IPS-15b (cell line): Measurements from ENCODE around the gene MGRN1.
A peak's percentile ranks its signal among the peaks of the same experiment; 100 is the strongest.

Experiments used
- H3K27me3 ChIP-seq: one replicate; pipeline ENCODE4 v1.6.1; 2013; ENCODE audit warnings: low read length; ENCODE audit not compliant: control insufficient read depth, insufficient read depth
- H3K36me3 ChIP-seq: one replicate; pipeline ENCODE4 v1.6.1; 2013; ENCODE audit warnings: low read length; ENCODE audit not compliant: control insufficient read depth, insufficient read depth
- H3K4me1 ChIP-seq: one replicate; pipeline ENCODE4 v1.6.1; 2013; ENCODE audit warnings: mild to moderate bottlenecking, low read length; ENCODE audit not compliant: control insufficient read depth, insufficient read depth
- H3K4me3 ChIP-seq: one replicate; pipeline ENCODE4 v1.5.1; 2013; ENCODE audit warnings: low read depth, low read length
- H3K9ac ChIP-seq: one replicate; pipeline ENCODE4 v1.6.1; 2013; ENCODE audit warnings: low read depth, mild to moderate bottlenecking, low read length
- H3K9me3 ChIP-seq: one replicate; pipeline ENCODE4 v1.6.1; 2013; ENCODE audit warnings: mild to moderate bottlenecking, low read length; ENCODE audit not compliant: control insufficient read depth, insufficient read depth

MGRN1 gene

DNA sequence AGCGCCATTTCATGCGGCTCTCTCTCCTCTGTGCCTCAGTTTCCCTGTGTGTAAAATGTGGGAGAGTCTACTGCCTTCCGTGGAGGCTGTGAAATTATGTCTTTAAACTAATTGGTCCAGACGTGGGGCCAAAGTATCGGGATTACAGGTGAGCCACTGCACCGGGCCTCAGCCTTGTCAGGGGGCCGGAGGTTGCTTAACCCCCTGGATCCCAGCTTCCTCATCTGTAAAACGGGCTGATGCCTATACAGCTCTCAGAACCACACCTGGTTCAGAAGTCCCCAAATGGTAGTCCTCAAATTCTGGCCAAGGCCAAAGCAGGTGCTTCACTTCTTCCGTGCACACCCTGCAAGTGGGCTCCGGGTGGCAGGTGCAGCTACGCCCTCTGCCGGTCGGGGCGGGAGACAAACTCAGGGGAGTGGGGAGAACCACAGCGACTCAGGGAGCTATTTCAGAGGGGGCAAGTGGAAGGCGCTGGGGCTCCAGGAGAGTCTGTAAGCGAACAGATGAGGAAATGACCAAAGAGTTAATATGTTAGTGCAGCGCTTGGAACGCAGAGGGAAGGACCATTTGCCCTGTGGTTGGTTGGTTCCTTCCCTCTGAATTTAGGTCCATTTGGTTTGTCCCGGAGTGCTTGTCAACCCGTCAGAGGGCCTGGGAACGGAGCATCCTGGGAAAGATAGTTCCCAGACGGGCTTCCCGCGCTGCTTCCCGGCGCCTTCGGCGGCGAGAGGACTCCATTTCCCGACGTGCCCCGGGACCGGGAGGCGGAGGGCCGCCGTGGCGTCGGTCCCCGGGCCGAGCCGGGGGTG, at the start of gene MGRN1:
Gene MGRN1, plus strand, starts transcription at position 812 of the 812 bp plus-strand sequence. CDS start 135 bp downstream, outside the sequence.
- peak within 1 kb of the TSS; percentile 90 for H3K9ac ChIP-seq
- H3K27me3 ChIP-seq: no peaks in the 10 kb centered on the region
- H3K36me3 ChIP-seq: peaks cover 5% of the 10 kb centered on the region
- peaks cover 4% of the 10 kb centered on the region for H3K4me1 ChIP-seq
- H3K4me3 ChIP-seq: peak within 1 kb of the TSS; percentile 83
- H3K9me3 ChIP-seq: no peaks in the 10 kb centered on the region

GRCh38 chr16:4574919-4575705, 49.5 kb upstream of the MGRN1 start:
- Histone ChIP-seq H3K36me3 (no peaks in the 10 kb centered on the region), H3K4me3 (no peak overlapping the region), H3K4me1 (peaks cover 11% of the 10 kb centered on the region), H3K9me3 (no peaks in the 10 kb centered on the region), H3K27me3 (no peaks in the 10 kb centered on the region), H3K9ac (no peak overlapping the region)

- no peaks in the 10 kb centered on the region for H3K36me3 ChIP-seq
- no peak overlapping the region for H3K9ac ChIP-seq
- H3K4me1 ChIP-seq: peaks cover 6% of the 10 kb centered on the region
- H3K4me3 ChIP-seq: no peak overlapping the region
- no peaks in the 10 kb centered on the region for H3K9me3 ChIP-seq
- H3K27me3 ChIP-seq: no peaks in the 10 kb centered on the region
These were observed 48.6 kb upstream of the MGRN1 start for GRCh38 chr16:4576008-4576407.

DNA sequence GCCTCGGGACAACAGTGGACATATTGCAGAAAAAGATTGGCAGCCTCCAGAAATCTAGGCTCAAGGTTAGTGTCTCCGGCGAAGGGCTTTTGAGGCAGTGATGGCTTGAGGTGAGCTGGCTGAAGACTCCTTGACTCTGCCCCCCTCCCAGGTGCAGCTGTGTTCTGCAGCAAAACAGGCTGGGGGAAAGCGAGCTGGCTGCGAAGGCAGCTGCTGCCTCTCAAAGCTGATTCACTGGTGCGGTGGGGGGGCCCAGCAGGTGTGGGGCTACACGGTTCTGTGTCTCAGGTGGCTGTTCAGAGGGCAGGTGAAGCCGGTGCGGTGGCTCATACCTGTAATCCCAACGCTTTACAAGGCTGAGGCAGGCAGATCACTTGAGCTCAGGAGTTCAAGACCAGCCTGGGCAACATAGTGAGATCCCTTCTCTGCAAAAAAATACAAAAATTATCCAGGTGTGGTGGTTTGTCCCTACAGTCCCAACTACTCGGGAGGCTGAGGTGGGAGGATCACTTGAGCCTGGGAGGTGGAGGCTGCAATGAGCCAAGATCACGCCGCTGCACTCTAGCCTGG, 45.6 kb upstream of the MGRN1 start:
- Histone ChIP-seq H3K4me1 (no peaks in the 10 kb centered on the region), H3K4me3 (no peak overlapping the region), H3K9ac (no peak overlapping the region), H3K36me3 (no peaks in the 10 kb centered on the region), H3K27me3 (no peaks in the 10 kb centered on the region), H3K9me3 (no peaks in the 10 kb centered on the region)

GRCh38 chr16:4580250-4580649, 44.4 kb upstream of the MGRN1 start:
- Histone ChIP-seq H3K4me3 (no peak overlapping the region), H3K9me3 (no peaks in the 10 kb centered on the region), H3K36me3 (no peaks in the 10 kb centered on the region), H3K27me3 (no peaks in the 10 kb centered on the region), H3K9ac (no peak overlapping the region), H3K4me1 (no peaks in the 10 kb centered on the region)

DNA sequence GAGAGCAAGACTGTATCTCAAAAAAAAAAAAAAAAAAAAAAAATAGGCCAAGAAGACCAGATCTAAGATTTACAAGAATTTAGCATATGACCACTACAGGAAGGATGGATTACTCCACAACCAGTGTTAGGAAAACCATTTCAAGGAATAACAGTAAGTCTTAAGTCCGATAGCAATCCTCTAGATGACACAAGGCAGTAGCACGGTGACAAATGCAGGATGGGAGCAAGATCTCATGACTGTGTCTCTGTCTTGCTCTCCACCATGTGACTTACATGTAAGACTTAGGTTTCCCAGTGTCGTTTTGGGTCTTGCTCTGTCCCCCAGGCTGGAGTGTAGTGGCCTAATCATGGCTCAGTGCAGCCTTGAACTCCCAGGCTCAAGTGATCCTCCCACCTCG, 40.7 kb upstream of the MGRN1 start:
- Histone ChIP-seq H3K9me3 (peaks cover 4% of the 10 kb centered on the region), H3K4me1 (no peaks in the 10 kb centered on the region), H3K4me3 (no peak overlapping the region), H3K27me3 (no peaks in the 10 kb centered on the region), H3K9ac (no peak overlapping the region), H3K36me3 (no peaks in the 10 kb centered on the region)

GRCh38 chr16:4586291-4586690, 38.3 kb upstream of the MGRN1 start:
- no peak overlapping the region for H3K9ac ChIP-seq
- H3K36me3 ChIP-seq: no peaks in the 10 kb centered on the region
- no peaks in the 10 kb centered on the region for H3K4me1 ChIP-seq
- H3K27me3 ChIP-seq: no peaks in the 10 kb centered on the region
- H3K4me3 ChIP-seq: no peak overlapping the region
- peaks cover 4% of the 10 kb centered on the region for H3K9me3 ChIP-seq

GRCh38 chr16:4588386-4588785, 36.2 kb upstream of the MGRN1 start:
- Histone ChIP-seq H3K4me3 (no peak overlapping the region), H3K27me3 (no peaks in the 10 kb centered on the region), H3K4me1 (peaks cover 8% of the 10 kb centered on the region), H3K9me3 (peaks cover 4% of the 10 kb centered on the region), H3K9ac (no peak overlapping the region), H3K36me3 (no peaks in the 10 kb centered on the region)

DNA sequence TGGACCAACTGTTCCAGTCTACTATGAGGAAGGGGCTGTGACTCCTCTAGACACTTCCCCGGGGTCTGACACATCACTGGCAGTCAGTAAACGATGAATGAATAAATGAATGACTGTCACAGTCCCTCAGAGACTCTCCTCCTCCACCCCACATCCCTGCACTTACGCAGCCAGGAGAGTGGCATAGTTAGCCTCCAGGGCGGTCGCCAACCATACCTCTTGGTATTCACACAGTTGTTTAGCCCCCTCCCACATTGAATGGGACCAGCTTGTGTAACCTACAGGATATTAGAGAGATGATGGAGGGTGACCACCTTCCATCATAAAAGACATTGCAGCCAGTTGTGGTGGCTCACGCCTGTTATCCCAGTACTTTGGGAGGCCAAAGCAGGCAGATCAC, 35.7 kb upstream of the MGRN1 start:
- Histone ChIP-seq H3K36me3 (no peaks in the 10 kb centered on the region), H3K9me3 (peaks cover 4% of the 10 kb centered on the region), H3K27me3 (no peaks in the 10 kb centered on the region), H3K4me1 (peaks cover 13% of the 10 kb centered on the region), H3K9ac (no peak overlapping the region), H3K4me3 (no peak overlapping the region)

DNA sequence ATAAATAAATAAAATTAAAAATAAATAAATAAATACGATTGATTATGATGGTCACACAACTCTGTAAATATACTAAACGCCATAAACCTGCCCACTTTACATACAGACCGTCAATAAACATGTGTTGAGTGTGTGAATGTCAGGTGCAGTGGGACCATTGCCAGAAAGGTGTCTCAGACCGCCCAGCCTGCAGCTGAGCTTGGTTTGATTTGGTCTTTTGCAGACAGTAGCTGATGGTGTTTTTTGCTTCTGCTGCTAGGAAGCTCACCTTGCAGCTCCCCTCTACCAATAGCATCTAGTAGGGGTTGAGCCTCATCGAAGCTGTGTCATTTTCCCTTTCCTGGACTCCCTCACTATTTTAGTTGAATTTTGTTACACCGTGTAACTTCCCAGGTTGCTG, 33.4 kb upstream of the MGRN1 start:
- H3K4me1 ChIP-seq: peaks cover 15% of the 10 kb centered on the region
- H3K4me3 ChIP-seq: no peak overlapping the region
- H3K27me3 ChIP-seq: no peaks in the 10 kb centered on the region
- peaks cover 4% of the 10 kb centered on the region for H3K9me3 ChIP-seq
- H3K9ac ChIP-seq: no peak overlapping the region
- H3K36me3 ChIP-seq: no peaks in the 10 kb centered on the region

DNA sequence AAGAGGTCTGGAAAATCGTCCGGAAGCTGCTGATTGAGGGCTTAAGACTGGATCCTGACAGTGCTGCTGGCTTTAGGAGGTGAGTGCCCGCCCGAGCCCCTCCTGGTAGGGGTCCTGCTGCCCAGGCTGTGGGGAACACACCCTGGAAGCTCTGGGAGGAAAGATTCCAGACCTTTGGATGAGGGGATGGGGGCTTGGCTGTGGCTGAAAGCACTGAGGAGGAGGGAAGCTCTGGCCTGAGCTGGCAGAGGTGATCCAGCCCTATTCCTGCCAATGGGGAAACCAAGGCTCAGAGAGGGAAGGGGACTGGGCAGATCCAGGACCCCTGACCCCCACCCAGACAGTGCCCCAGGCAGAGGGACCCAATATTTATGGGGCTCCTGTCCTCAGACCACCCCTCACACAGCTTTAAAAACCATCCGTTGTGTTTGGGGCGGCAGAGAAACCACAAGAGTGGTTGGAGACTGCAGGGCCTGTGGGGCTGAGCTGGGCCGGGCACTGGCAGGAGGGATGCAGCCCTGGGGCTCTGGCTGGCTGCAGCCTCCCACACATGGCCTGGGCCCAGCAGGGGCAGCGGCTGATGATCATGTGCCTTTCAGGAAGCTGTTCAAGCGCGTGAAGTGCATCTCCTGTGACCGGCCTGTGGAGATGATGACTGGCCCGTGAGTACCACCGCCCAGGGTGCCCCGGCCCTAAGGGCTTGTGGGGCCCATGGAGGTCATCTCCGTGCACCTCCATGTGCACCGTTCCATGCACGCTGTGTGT, 32.7 kb upstream of the MGRN1 start:
- Histone ChIP-seq H3K9me3 (peaks cover 4% of the 10 kb centered on the region), H3K36me3 (no peaks in the 10 kb centered on the region), H3K27me3 (no peaks in the 10 kb centered on the region), H3K9ac (no peak overlapping the region), H3K4me1 (peaks cover 15% of the 10 kb centered on the region), H3K4me3 (no peak overlapping the region)
